Adrenal gland (tissue), 5 donors: ENCODE results near the gene ITPKC.

Experiments used
- POLR2A ChIP-seq, 2 donors: fragments of 450-650 bp; IDR thresholded peaks; one replicate each; pipeline ENCODE4 v1.6.1; 2017; ENCODE audit warnings: antibody characterized with exemption in 2 of 2, mild to moderate bottlenecking in 2 of 2, moderate library complexity in 1 of 2
- TF ChIP-seq, protein P1 (sequence below), 6 experiments: fragments of 450-650 bp in 4 of 6; fragments of 200-600 bp in 2 of 6; sonication (generic) in 1 of 6; IDR thresholded peaks; 1 replicate in 5 of 6; 2 replicates in 1 of 6; pipeline versions ENCODE4 v1.5.1 to v1.8.0; 2016 to 2021; ENCODE audit warnings: antibody characterized with exemption in 6 of 6, mild to moderate bottlenecking in 2 of 6, moderate library complexity in 1 of 6
- donor health status: DM: no; HTN: no; CAD: no.

- TF ChIP-seq POLR2A (IDR thresholded peaks at IDR 0.05) = peak in 1 of 2 donors; percentile 62
- TF ChIP-seq, protein P1, sequence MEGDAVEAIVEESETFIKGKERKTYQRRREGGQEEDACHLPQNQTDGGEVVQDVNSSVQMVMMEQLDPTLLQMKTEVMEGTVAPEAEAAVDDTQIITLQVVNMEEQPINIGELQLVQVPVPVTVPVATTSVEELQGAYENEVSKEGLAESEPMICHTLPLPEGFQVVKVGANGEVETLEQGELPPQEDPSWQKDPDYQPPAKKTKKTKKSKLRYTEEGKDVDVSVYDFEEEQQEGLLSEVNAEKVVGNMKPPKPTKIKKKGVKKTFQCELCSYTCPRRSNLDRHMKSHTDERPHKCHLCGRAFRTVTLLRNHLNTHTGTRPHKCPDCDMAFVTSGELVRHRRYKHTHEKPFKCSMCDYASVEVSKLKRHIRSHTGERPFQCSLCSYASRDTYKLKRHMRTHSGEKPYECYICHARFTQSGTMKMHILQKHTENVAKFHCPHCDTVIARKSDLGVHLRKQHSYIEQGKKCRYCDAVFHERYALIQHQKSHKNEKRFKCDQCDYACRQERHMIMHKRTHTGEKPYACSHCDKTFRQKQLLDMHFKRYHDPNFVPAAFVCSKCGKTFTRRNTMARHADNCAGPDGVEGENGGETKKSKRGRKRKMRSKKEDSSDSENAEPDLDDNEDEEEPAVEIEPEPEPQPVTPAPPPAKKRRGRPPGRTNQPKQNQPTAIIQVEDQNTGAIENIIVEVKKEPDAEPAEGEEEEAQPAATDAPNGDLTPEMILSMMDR (IDR thresholded peaks at IDR 0.05) = no peak
Measured at GRCh38 chr19:40750058-40750873, 33.4 kb downstream of the ITPKC start, which contains the start of gene ACTMAP.
